ENCODE data around the gene VSTM4.

DNA sequence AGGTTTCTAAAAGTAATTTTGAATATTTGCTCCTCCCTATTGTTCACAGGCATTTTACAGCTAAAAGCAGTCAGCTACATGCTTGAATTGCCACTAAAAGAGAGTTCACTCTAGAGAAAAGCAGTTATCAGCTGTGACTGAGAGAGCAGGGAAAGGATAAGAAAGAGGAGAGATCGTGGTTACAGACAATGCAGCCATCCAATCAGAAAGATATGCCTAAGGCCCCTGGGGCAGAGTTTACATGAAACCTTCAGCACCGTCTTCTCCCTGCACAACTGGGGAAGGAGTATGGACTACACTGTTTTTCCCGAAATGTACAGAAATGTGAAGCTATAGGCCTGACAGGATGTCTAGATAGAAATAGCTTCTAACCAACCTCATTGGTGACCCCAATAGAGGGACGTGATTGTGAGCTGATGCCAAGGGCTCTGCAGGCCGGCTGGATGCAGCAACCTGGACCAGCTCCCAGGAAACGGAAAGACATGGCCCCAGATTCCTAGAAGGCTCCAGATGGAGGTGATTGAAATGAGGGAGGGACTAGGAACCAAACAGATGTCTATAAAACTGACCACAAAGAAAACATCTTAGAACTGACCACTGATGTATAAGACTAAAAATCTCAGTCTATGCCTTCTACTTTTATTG lies 3.2 kb upstream of the VSTM4 start:
- no peak for TF ChIP-seq EZH2phosphoT487 (IDR thresholded peaks at IDR 0.05; ENCODE audit: borderline replicate concordance)
- no peak for TF ChIP-seq CTCF (conservative IDR thresholded peaks at IDR 0.05; ENCODE audit: low read length)

Measured in Loucy (cell line).